BJ (cell line): ENCODE results near the gene EEF2. TPM values are rescaled to one million over a fixed set of nuclear protein-coding genes. Genes with fewer than 3 reads are reported as not detected.

ENCODE experiments used
- CTCF ChIA-PET: fragments of 350-600 bp; formaldehyde crosslinking; extraction: SDS; loops from one replicate; lab custom pipeline; 2021; ENCODE audit warnings: antibody characterized with exemption, inconsistent platforms; lab: Yijun Ruan, JAX
- POLR2A ChIA-PET: fragments of 300-600 bp; sonication (Branson Sonifier 250); formaldehyde crosslinking; extraction: SDS; loops from one replicate; lab custom pipeline; 2021; ENCODE audit warnings: antibody characterized with exemption; lab: Charles Lee
- DNase-seq: peaks from one replicate; pipeline ENCODE4 v3.0.0-alpha.2; 2011; ENCODE audit warnings: low read depth
- H3K27me3 ChIP-seq: 2 replicates; pipeline ENCODE4 v1.6.0; 2011; ENCODE audit warnings: low read length; ENCODE audit not compliant: control insufficient read depth, insufficient read depth
- H3K36me3 ChIP-seq: 2 replicates; pipeline ENCODE4 v1.5.1; 2011; ENCODE audit warnings: low read length; ENCODE audit not compliant: control insufficient read depth, insufficient read depth
- H3K4me3 ChIP-seq: 2 replicates; pipeline ENCODE4 v1.5.1; 2011; ENCODE audit warnings: low read depth, mild to moderate bottlenecking, control low read depth, low read length
- polyA plus RNA-seq: library from polyadenylated mRNA; depleted of rRNA; stranded (reverse); fragments of >200 nt; gene quantifications from 2 replicates; pipeline ENCODE4 v1.2.3, GENCODE V29; 2011
- TF ChIP-seq, protein P1 (sequence below): IDR thresholded peaks from 2 replicates; pipeline ENCODE4 v1.5.1; 2011; ENCODE audit warnings: low read depth, mild to moderate bottlenecking, control low read depth, inconsistent platforms, low read length, moderate library complexity; ENCODE audit not compliant: insufficient read depth

The EEF2 gene
- polyA plus RNA-seq, 1 experiment: 2,469 TPM

GRCh38 chr19:3964256-3965194 is 20.7 kb downstream of the EEF2 start:
- CTCF ChIA-PET: interaction anchor here (0.9 kb wide), 1 partner anchor 15 kb away, joined by 3 read pairs; no protein-coding TSS in a partner anchor
- no peak for DNase-seq
- Histone ChIP-seq H3K27me3 (no peaks in the 10 kb centered on the region), H3K4me3 (no peak overlapping the region), H3K36me3 (peaks cover 59% of the 10 kb centered on the region)
- POLR2A ChIA-PET: no interaction called here
- TF ChIP-seq, protein P1, sequence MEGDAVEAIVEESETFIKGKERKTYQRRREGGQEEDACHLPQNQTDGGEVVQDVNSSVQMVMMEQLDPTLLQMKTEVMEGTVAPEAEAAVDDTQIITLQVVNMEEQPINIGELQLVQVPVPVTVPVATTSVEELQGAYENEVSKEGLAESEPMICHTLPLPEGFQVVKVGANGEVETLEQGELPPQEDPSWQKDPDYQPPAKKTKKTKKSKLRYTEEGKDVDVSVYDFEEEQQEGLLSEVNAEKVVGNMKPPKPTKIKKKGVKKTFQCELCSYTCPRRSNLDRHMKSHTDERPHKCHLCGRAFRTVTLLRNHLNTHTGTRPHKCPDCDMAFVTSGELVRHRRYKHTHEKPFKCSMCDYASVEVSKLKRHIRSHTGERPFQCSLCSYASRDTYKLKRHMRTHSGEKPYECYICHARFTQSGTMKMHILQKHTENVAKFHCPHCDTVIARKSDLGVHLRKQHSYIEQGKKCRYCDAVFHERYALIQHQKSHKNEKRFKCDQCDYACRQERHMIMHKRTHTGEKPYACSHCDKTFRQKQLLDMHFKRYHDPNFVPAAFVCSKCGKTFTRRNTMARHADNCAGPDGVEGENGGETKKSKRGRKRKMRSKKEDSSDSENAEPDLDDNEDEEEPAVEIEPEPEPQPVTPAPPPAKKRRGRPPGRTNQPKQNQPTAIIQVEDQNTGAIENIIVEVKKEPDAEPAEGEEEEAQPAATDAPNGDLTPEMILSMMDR: no peak

DNA sequence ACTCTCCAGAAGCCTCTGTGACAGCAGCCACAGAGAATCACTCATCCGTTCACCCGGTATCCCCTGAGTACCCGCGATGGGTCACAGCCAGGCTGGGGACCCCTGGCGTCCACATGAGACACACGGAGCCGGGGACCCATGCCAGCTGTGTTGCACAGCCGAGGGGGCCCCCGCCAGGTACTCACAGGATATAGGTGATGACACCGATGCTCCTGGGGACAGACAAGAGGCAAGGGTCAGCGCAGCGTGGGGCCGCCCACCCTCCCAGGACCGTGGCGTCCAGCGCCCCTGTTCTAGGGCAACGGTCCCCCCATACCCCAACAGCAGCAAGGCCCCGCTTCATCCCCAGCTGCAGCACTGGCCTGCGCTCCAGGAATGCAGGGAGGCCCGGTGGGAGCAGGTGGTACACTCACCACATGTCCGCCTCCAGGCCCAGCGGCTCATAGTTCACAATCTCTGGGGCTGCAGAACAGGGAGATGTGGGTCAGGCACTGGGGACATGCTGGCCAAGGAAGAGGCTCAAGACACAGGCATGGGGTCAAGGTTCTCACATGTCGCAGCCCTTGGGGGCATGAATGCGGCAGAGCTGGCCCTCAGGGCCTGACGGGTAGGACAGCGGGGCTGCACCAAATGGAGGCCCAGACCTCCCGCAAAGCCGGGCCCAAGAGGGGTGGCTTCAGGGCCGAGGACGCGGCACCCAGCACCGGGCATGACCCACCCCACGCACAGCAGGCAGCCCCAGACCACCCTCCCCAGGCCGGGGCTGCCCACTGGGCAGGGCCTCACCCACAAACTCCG is 21.6 kb downstream of the EEF2 start:
- Histone ChIP-seq H3K27me3 (no peaks in the 10 kb centered on the region), H3K4me3 (no peak overlapping the region), H3K36me3 (peaks cover 64% of the 10 kb centered on the region)
- no peak for DNase-seq
- POLR2A ChIA-PET: no interaction called here
- CTCF ChIA-PET: interaction anchor here (1.1 kb wide), 1 partner anchor 142 kb away, joined by 3 read pairs; no protein-coding TSS in a partner anchor
- TF ChIP-seq, protein P1: no peak

GRCh38 chr19:3961007-3961406 is 24.3 kb downstream of the EEF2 start:
- CTCF ChIA-PET: no interaction called here
- POLR2A ChIA-PET: no interaction called here
- H3K27me3 ChIP-seq: no peaks in the 10 kb centered on the region
- TF ChIP-seq, protein P1: no peak
- peaks cover 58% of the 10 kb centered on the region for H3K36me3 ChIP-seq
- DNase-seq: no peak
- no peak overlapping the region for H3K4me3 ChIP-seq

- H3K27me3 ChIP-seq: no peaks in the 10 kb centered on the region
- TF ChIP-seq, protein P1: no peak
- CTCF ChIA-PET: no interaction called here
- H3K36me3 ChIP-seq: peaks cover 53% of the 10 kb centered on the region
- no peak overlapping the region for H3K4me3 ChIP-seq
- no peak for DNase-seq
- POLR2A ChIA-PET: no interaction called here
These were observed 25.5 kb downstream of the EEF2 start for GRCh38 chr19:3959766-3960131.
